ENCODE data around the gene TST.

Gene TST

GRCh38 chr22:37020192-37020479 lies 889 bp upstream of the TST start:
- peak overlapping the region; percentile 50 for H3K27ac ChIP-seq (ENCODE audit: low read depth, low read length)
- peak overlapping the region; percentile 39 for H3K9ac ChIP-seq (ENCODE audit: low read depth, low read length)
- peak overlapping the region; percentile 95 for H3K4me3 ChIP-seq (ENCODE audit: low read depth, low read length)
- no peaks in the 10 kb centered on the region for H3K9me3 ChIP-seq (ENCODE audit: control insufficient read depth, insufficient read depth, low read length)
- H3K4me1 ChIP-seq (ENCODE audit: control insufficient read depth, insufficient read depth, low read length) = peaks cover 10% of the 10 kb centered on the region; the same call in 1 of the 2 replicates
- H3K27me3 ChIP-seq (ENCODE audit: control insufficient read depth, insufficient read depth, low read length) = no peaks in the 10 kb centered on the region
- peaks cover 29% of the 10 kb centered on the region for H3K36me3 ChIP-seq (ENCODE audit: control insufficient read depth, insufficient read depth, low read length)

GRCh38 chr22:37018815-37019308 lies 385 bp downstream of the TST start:
- Histone ChIP-seq H3K36me3 (ENCODE audit: control insufficient read depth, insufficient read depth, low read length) (peaks cover 19% of the 10 kb centered on the region), H3K27me3 (ENCODE audit: control insufficient read depth, insufficient read depth, low read length) (no peaks in the 10 kb centered on the region), H3K4me1 (ENCODE audit: control insufficient read depth, insufficient read depth, low read length) (peaks cover 10% of the 10 kb centered on the region; the same call in 1 of the 2 replicates), H3K4me3 (ENCODE audit: low read depth, low read length) (peak overlapping the region; percentile 95), H3K9ac (ENCODE audit: low read depth, low read length) (peak overlapping the region; percentile 81; the same call in 1 of the 2 replicates), H3K9me3 (ENCODE audit: control insufficient read depth, insufficient read depth, low read length) (no peaks in the 10 kb centered on the region), H3K27ac (ENCODE audit: low read depth, low read length) (peak overlapping the region; percentile 73)

GRCh38 chr22:37018086-37018814 lies 997 bp downstream of the TST start:
- Histone ChIP-seq H3K9me3 (ENCODE audit: control insufficient read depth, insufficient read depth, low read length) (no peaks in the 10 kb centered on the region), H3K27me3 (ENCODE audit: control insufficient read depth, insufficient read depth, low read length) (no peaks in the 10 kb centered on the region), H3K27ac (ENCODE audit: low read depth, low read length) (no peak overlapping the region), H3K4me1 (ENCODE audit: control insufficient read depth, insufficient read depth, low read length) (peaks cover 10% of the 10 kb centered on the region; the same call in 1 of the 2 replicates), H3K4me3 (ENCODE audit: low read depth, low read length) (peak overlapping the region; percentile 95), H3K36me3 (ENCODE audit: control insufficient read depth, insufficient read depth, low read length) (peaks cover 19% of the 10 kb centered on the region), H3K9ac (ENCODE audit: low read depth, low read length) (no peak overlapping the region)

GRCh38 chr22:37017356-37017755 lies 1.9 kb downstream of the TST start:
- Histone ChIP-seq H3K4me1 (ENCODE audit: control insufficient read depth, insufficient read depth, low read length) (peaks cover 10% of the 10 kb centered on the region; the same call in 1 of the 2 replicates), H3K4me3 (ENCODE audit: low read depth, low read length) (no peak overlapping the region), H3K36me3 (ENCODE audit: control insufficient read depth, insufficient read depth, low read length) (peaks cover 19% of the 10 kb centered on the region), H3K27ac (ENCODE audit: low read depth, low read length) (no peak overlapping the region), H3K9ac (ENCODE audit: low read depth, low read length) (no peak overlapping the region), H3K9me3 (ENCODE audit: control insufficient read depth, insufficient read depth, low read length) (no peaks in the 10 kb centered on the region), H3K27me3 (ENCODE audit: control insufficient read depth, insufficient read depth, low read length) (no peaks in the 10 kb centered on the region)

- H3K27me3 ChIP-seq (ENCODE audit: control insufficient read depth, insufficient read depth, low read length) = no peaks in the 10 kb centered on the region
- no peak overlapping the region for H3K4me3 ChIP-seq (ENCODE audit: low read depth, low read length)
- peaks cover 10% of the 10 kb centered on the region; the same call in 1 of the 2 replicates for H3K4me1 ChIP-seq (ENCODE audit: control insufficient read depth, insufficient read depth, low read length)
- H3K36me3 ChIP-seq (ENCODE audit: control insufficient read depth, insufficient read depth, low read length) = peaks cover 19% of the 10 kb centered on the region
- no peak overlapping the region for H3K9ac ChIP-seq (ENCODE audit: low read depth, low read length)
- H3K9me3 ChIP-seq (ENCODE audit: control insufficient read depth, insufficient read depth, low read length) = no peaks in the 10 kb centered on the region
- H3K27ac ChIP-seq (ENCODE audit: low read depth, low read length) = no peak overlapping the region
Observed at GRCh38 chr22:37016134-37016910, 2.9 kb downstream of the TST start.

GRCh38 chr22:37015587-37015878 lies 3.7 kb downstream of the TST start:
- H3K27me3 ChIP-seq (ENCODE audit: control insufficient read depth, insufficient read depth, low read length) = no peaks in the 10 kb centered on the region
- H3K27ac ChIP-seq (ENCODE audit: low read depth, low read length) = no peak overlapping the region
- H3K4me1 ChIP-seq (ENCODE audit: control insufficient read depth, insufficient read depth, low read length) = peaks cover 10% of the 10 kb centered on the region; the same call in 1 of the 2 replicates
- H3K36me3 ChIP-seq (ENCODE audit: control insufficient read depth, insufficient read depth, low read length) = peaks cover 19% of the 10 kb centered on the region
- H3K9ac ChIP-seq (ENCODE audit: low read depth, low read length) = no peak overlapping the region
- H3K4me3 ChIP-seq (ENCODE audit: low read depth, low read length) = no peak overlapping the region
- no peaks in the 10 kb centered on the region for H3K9me3 ChIP-seq (ENCODE audit: control insufficient read depth, insufficient read depth, low read length)

GRCh38 chr22:37014835-37015586 lies 4.2 kb downstream of the TST start:
- peaks cover 6% of the 10 kb centered on the region; the same call in 1 of the 2 replicates for H3K4me1 ChIP-seq (ENCODE audit: control insufficient read depth, insufficient read depth, low read length)
- no peak overlapping the region for H3K4me3 ChIP-seq (ENCODE audit: low read depth, low read length)
- H3K9me3 ChIP-seq (ENCODE audit: control insufficient read depth, insufficient read depth, low read length) = no peaks in the 10 kb centered on the region
- H3K9ac ChIP-seq (ENCODE audit: low read depth, low read length) = no peak overlapping the region
- H3K36me3 ChIP-seq (ENCODE audit: control insufficient read depth, insufficient read depth, low read length) = peaks cover 19% of the 10 kb centered on the region
- no peak overlapping the region for H3K27ac ChIP-seq (ENCODE audit: low read depth, low read length)
- H3K27me3 ChIP-seq (ENCODE audit: control insufficient read depth, insufficient read depth, low read length) = no peaks in the 10 kb centered on the region

GRCh38 chr22:37014415-37014806 lies 4.8 kb downstream of the TST start:
- Histone ChIP-seq H3K4me3 (ENCODE audit: low read depth, low read length) (no peak overlapping the region), H3K27ac (ENCODE audit: low read depth, low read length) (no peak overlapping the region), H3K9me3 (ENCODE audit: control insufficient read depth, insufficient read depth, low read length) (no peaks in the 10 kb centered on the region), H3K4me1 (ENCODE audit: control insufficient read depth, insufficient read depth, low read length) (0 out of 2 replicates have a peak, but pooled peaks cover 6% of the 10 kb centered on the region), H3K27me3 (ENCODE audit: control insufficient read depth, insufficient read depth, low read length) (no peaks in the 10 kb centered on the region), H3K9ac (ENCODE audit: low read depth, low read length) (no peak overlapping the region), H3K36me3 (ENCODE audit: control insufficient read depth, insufficient read depth, low read length) (peaks cover 19% of the 10 kb centered on the region)

GRCh38 chr22:37012956-37013355 lies 6.3 kb downstream of the TST start:
- Histone ChIP-seq H3K27me3 (ENCODE audit: control insufficient read depth, insufficient read depth, low read length) (peaks cover 7% of the 10 kb centered on the region), H3K9ac (ENCODE audit: low read depth, low read length) (no peak overlapping the region), H3K4me3 (ENCODE audit: low read depth, low read length) (no peak overlapping the region), H3K4me1 (ENCODE audit: control insufficient read depth, insufficient read depth, low read length) (no peaks in the 10 kb centered on the region), H3K9me3 (ENCODE audit: control insufficient read depth, insufficient read depth, low read length) (no peaks in the 10 kb centered on the region), H3K27ac (ENCODE audit: low read depth, low read length) (no peak overlapping the region), H3K36me3 (ENCODE audit: control insufficient read depth, insufficient read depth, low read length) (peaks cover 18% of the 10 kb centered on the region)

GRCh38 chr22:37012262-37012904 lies 6.9 kb downstream of the TST start:
- Histone ChIP-seq H3K27me3 (ENCODE audit: control insufficient read depth, insufficient read depth, low read length) (peaks cover 9% of the 10 kb centered on the region), H3K36me3 (ENCODE audit: control insufficient read depth, insufficient read depth, low read length) (peaks cover 13% of the 10 kb centered on the region), H3K27ac (ENCODE audit: low read depth, low read length) (no peak overlapping the region), H3K4me3 (ENCODE audit: low read depth, low read length) (no peak overlapping the region), H3K9ac (ENCODE audit: low read depth, low read length) (no peak overlapping the region), H3K9me3 (ENCODE audit: control insufficient read depth, insufficient read depth, low read length) (no peaks in the 10 kb centered on the region), H3K4me1 (ENCODE audit: control insufficient read depth, insufficient read depth, low read length) (no peaks in the 10 kb centered on the region)
